HCT116 (cell line): ENCODE data around the gene TUBD1. TPM values are rescaled to one million over a fixed set of nuclear protein-coding genes. Genes with fewer than 3 reads are reported as not detected.
"Not testable (repeated sequence)": the region's sequence is repeated elsewhere in the genome, so short reads cannot be mapped to it uniquely, and the experiment has no call there.

Experiments used
- ATAC-seq: fragments of 200-7000 bp; cut with Tn5 transposase; 2 replicates; pipeline ENCODE4 v1.9.1; 2020; ENCODE audit warnings: mild to moderate bottlenecking, moderate library complexity
- BruUV-seq: library from RNA; stranded (reverse); fragments of 400-500 nt; replicated peaks from 2 replicates; lab custom pipeline; 2021; lab: Mats Ljungman, UMichigan
- CTCF ChIA-PET: fragments of 300-600 bp; sonication (Branson Sonifier 250); formaldehyde crosslinking; loops from one replicate; lab custom pipeline; 2021; ENCODE audit warnings: antibody characterized with exemption; lab: Charles Lee
- POLR2A ChIA-PET: fragments of 300-600, 350-600 bp; sonication (Branson Sonifier 250); formaldehyde crosslinking; loops from one replicate; lab custom pipeline; 2021; ENCODE audit warnings: antibody characterized with exemption; lab: Charles Lee
- RAD21 ChIA-PET, 2 experiments: fragments of 300-600 bp; sonication (Branson Sonifier 250); formaldehyde crosslinking; loops; one replicate each; lab custom pipeline; 2023; ENCODE audit warnings: low total read pairs in 2 of 2; ENCODE audit not compliant: uncharacterized antibody in 2 of 2, unreplicated experiment in 2 of 2, low non-redundant PET in 1 of 2; lab: Charles Lee
- DNase-seq: peaks from one replicate; pipeline ENCODE4 v3.0.0-alpha.2; 2010; ENCODE audit warnings: low read depth, low spot score
- H2AFZ ChIP-seq: fragments of 200-600 bp; shearing (Covaris generic), sonication (generic); 2 replicates; pipeline ENCODE4 v1.6.1; 2017; ENCODE audit warnings: low read depth, mixed run types, mixed read lengths, antibody characterized with exemption, low read length; ENCODE audit not compliant: poor library complexity, severe bottlenecking
- H3K27ac ChIP-seq: 2 replicates; pipeline ENCODE4 v1.5.1; 2012; ENCODE audit warnings: low read depth, low read length
- H3K27me3 ChIP-seq: fragments of 200-600 bp; sonication (generic); 2 replicates; pipeline ENCODE4 v1.6.1; 2016; ENCODE audit warnings: mixed run types, low read length, mixed read lengths; ENCODE audit not compliant: insufficient read depth
- H3K36me3 ChIP-seq, 2 experiments: fragments of 200-500 bp in 1 of 2; fragments of 200-600 bp in 1 of 2; sonication (Bioruptor generic) in 1 of 2; sonication (generic) in 1 of 2; 2 replicates each; pipeline versions ENCODE4 v1.5.1 to v1.6.1; 2014 to 2016; ENCODE audit warnings: low read length in 2 of 2, inconsistent platforms in 1 of 2, mixed read lengths in 1 of 2, mixed run types in 1 of 2; ENCODE audit not compliant: insufficient read depth in 2 of 2, control insufficient read depth in 1 of 2
- H3K4me1 ChIP-seq, 2 experiments: fragments of 200-600 bp in 1 of 2; sonication (generic) in 1 of 2; 2 replicates each; pipeline versions ENCODE4 v1.5.1 to v1.6.1; 2012 to 2017; ENCODE audit warnings: low read length in 2 of 2, inconsistent platforms in 1 of 2, mild to moderate bottlenecking in 1 of 2, mixed read lengths in 1 of 2, mixed run types in 1 of 2, moderate library complexity in 1 of 2; ENCODE audit not compliant: insufficient read depth in 2 of 2, control insufficient read depth in 1 of 2
- H3K4me2 ChIP-seq: fragments of 200-600 bp; sonication (generic); 2 replicates; pipeline ENCODE4 v1.6.1; 2017; ENCODE audit warnings: mixed run types, low read length, mixed read lengths
- H3K4me3 ChIP-seq, 2 experiments: fragments of 200-600 bp in 1 of 2; sonication (generic) in 1 of 2; replicated peaks in 1 of 2; 2 replicates each; pipeline ENCODE4 v1.5.1; 2011 to 2016; ENCODE audit warnings: low read length in 2 of 2, control low read depth in 1 of 2, low read depth in 1 of 2, mild to moderate bottlenecking in 1 of 2, mixed read lengths in 1 of 2, mixed run types in 1 of 2
- H3K79me2 ChIP-seq: fragments of 200-600 bp; sonication (generic); 2 replicates; pipeline ENCODE4 v1.6.1; 2017; ENCODE audit warnings: mild to moderate bottlenecking, mixed run types, low read length, moderate library complexity, mixed read lengths; ENCODE audit not compliant: insufficient read depth
- H3K9ac ChIP-seq: fragments of 200-600 bp; sonication (generic); 2 replicates; pipeline ENCODE4 v1.6.1; 2016; ENCODE audit warnings: low read length, mixed read lengths
- H3K9me2 ChIP-seq: fragments of 200-600 bp; sonication (generic), shearing (Covaris generic); 2 replicates; pipeline ENCODE4 v1.6.1; 2017; ENCODE audit warnings: mixed run types, mild to moderate bottlenecking, moderate library complexity; ENCODE audit not compliant: insufficient read depth
- H3K9me3 ChIP-seq, 2 experiments: fragments of 200-500 bp in 1 of 2; fragments of 200-600 bp in 1 of 2; sonication (Bioruptor generic) in 1 of 2; sonication (generic) in 1 of 2; 2 replicates each; pipeline ENCODE4 v1.6.1; 2014 to 2017; ENCODE audit warnings: low read length in 2 of 2, mixed read lengths in 2 of 2, inconsistent platforms in 1 of 2, low read depth in 1 of 2, mild to moderate bottlenecking in 1 of 2, mixed run types in 1 of 2, moderate library complexity in 1 of 2; ENCODE audit not compliant: control insufficient read depth in 1 of 2, insufficient read depth in 1 of 2
- H4K20me1 ChIP-seq: fragments of 200-600 bp; sonication (generic), shearing (Covaris generic); 2 replicates; pipeline ENCODE4 v1.6.1; 2017; ENCODE audit warnings: mixed run types, mild to moderate bottlenecking, moderate library complexity; ENCODE audit not compliant: insufficient read depth
- intact Hi-C: fragments of 100-400 bp; cut with micrococcal nuclease; formaldehyde crosslinking; loops from 2 replicates; pipeline ENCODE4 v1.10.0; 2022
- total RNA-seq: library from RNA; stranded (reverse); gene quantifications from one replicate; pipeline ENCODE4 v1.2.1, GENCODE V29; 2021; ENCODE audit not compliant: unreplicated experiment

TUBD1 gene
- total RNA-seq, 1 experiment from 2014 or later, result 13.0 TPM

DNA sequence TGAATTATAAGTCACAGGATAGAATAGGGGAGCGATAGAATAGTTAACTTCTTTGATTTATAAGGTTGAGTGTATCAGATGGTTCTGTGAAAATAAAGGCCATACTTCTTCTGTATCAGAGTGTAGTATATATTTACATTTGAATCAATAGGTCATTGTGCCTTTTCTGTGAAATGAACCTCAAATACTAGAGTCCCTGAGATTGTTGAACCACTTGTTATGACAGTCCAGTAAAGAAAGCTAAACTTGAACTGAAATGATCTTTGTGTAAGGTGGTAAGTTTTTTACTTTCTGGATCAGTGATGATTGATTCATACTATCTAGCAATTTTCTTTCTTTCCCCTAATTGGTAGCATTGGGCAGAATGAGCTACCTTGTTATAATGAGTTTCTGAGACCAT, 40.6 kb upstream of the TUBD1 start:
- H3K9me3 ChIP-seq, DNase-seq, H2AFZ ChIP-seq, POLR2A ChIA-PET, H3K9me2 ChIP-seq, H3K79me2 ChIP-seq, intact Hi-C loops, H3K27me3 ChIP-seq, H3K4me1 ChIP-seq, BruUV-seq, H4K20me1 ChIP-seq, RAD21 ChIA-PET, H3K27ac ChIP-seq, H3K4me3 ChIP-seq, ATAC-seq, H3K9ac ChIP-seq, H3K4me2 ChIP-seq: not testable (repeated sequence)
- peaks cover 40 to 42% of the 10 kb centered on the region in 2 experiments for H3K36me3 ChIP-seq
- CTCF ChIA-PET, result interaction anchor here (2.3 kb wide), 1 partner anchor 19 kb away, joined by 9 read pairs; no protein-coding TSS in a partner anchor

DNA sequence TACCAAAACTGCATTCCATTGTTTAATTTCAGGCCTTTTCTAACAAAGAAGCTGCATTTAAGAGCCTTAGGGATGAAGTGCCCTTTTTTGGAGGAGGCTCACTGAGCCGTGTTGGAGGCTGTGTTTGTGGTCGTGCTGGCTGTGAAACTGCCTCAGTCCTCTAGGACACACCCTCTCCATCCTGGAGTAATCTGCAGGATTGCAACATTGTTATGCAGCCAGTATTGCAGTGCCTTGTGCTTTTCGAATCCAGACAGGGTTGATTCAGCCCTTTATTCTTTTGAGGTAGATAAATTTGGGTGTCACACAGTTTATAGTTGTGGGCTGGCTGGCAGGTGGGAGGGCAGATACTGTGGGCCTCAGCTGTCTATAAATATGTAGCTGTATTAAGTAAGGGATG, 38.0 kb upstream of the TUBD1 start:
- H3K79me2 ChIP-seq, H3K9ac ChIP-seq, H3K4me2 ChIP-seq, ATAC-seq, H3K27me3 ChIP-seq, CTCF ChIA-PET, BruUV-seq, intact Hi-C loops, H3K9me3 ChIP-seq, H3K27ac ChIP-seq, H2AFZ ChIP-seq, H3K4me1 ChIP-seq, POLR2A ChIA-PET, RAD21 ChIA-PET, H4K20me1 ChIP-seq, DNase-seq, H3K4me3 ChIP-seq, H3K9me2 ChIP-seq: not testable (repeated sequence)
- peaks cover 40 to 52% of the 10 kb centered on the region in 2 experiments for H3K36me3 ChIP-seq

DNA sequence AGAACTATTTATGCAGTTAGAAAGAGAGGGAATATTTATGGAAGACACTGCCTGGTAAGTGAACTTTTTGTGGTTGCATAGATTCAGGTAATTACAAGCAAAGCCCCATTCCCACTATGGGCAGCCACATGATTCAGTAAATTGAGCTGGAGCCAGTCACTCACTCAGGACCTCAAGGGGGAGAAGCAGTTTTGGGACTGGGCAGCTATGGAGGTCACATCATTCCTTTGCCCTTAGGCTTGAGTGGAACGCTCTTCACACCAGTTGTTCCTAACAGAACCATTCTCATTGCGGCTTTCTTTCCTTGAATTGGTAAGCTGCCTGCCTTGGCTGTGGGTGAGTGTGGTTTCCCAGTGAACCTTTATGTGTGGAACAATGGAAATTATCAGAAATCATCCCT, 37.4 kb upstream of the TUBD1 start:
- H3K9me3 ChIP-seq, intact Hi-C loops, H2AFZ ChIP-seq, H4K20me1 ChIP-seq, H3K4me2 ChIP-seq, H3K9me2 ChIP-seq, H3K79me2 ChIP-seq, ATAC-seq, CTCF ChIA-PET, H3K4me3 ChIP-seq, H3K4me1 ChIP-seq, H3K27ac ChIP-seq, H3K27me3 ChIP-seq, POLR2A ChIA-PET, DNase-seq, BruUV-seq, H3K9ac ChIP-seq, RAD21 ChIA-PET: not testable (repeated sequence)
- H3K36me3 ChIP-seq, result peaks cover 39 to 56% of the 10 kb centered on the region in 2 experiments

DNA sequence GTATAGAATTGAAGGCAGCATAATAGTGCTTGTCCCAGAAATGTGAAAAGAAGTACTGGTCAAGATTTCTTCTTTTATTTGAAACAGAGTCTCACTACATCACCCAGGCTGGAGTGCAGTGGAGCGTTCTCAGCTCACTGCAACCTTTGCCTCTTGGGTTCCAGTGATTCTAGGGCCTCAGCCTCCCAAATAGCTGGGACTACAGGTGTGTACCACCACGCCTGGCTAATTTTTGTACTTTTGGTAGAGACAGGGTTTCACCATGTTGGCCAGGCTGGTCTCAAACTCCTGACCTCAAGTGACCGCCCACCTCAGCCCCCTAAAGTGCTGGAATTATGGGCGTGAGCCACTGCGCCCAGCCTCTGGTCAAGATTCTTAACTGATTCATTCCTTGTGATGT, 27.9 kb upstream of the TUBD1 start:
- H3K4me2 ChIP-seq, intact Hi-C loops, H3K9me2 ChIP-seq, H3K27ac ChIP-seq, CTCF ChIA-PET, H4K20me1 ChIP-seq, RAD21 ChIA-PET, H3K27me3 ChIP-seq, H3K4me3 ChIP-seq, H2AFZ ChIP-seq, ATAC-seq, POLR2A ChIA-PET, DNase-seq, H3K9ac ChIP-seq, H3K4me1 ChIP-seq, H3K9me3 ChIP-seq, BruUV-seq: not testable (repeated sequence)
- H3K79me2 ChIP-seq, result peaks cover 25% of the 10 kb centered on the region
- H3K36me3 ChIP-seq, result peaks cover 22 to 34% of the 10 kb centered on the region in 2 experiments; a peak in 3 of 4 replicates
